ENCODE data around the gene PPARG.

DNA sequence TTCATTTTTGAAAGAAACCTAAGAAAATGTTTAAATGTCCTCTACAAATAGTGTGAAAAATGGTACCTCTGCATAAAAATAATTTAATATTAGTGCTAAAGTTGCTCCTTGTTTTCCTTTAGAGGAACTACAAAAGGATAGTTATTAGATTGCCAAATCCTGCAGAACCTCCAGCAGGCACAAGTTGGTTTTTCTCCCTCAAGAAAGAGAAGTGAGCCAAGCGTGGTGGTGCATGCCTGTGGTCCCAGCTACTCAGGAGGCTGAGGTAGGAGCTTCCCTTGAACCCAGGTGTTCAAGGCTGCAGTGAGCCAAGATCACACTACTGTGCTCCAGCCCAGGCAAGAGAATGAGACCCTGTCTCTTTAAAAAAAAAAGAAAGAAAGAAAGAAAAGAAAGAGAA lies 110.4 kb downstream of the PPARG start:
- TF ChIP-seq LEF1 (IDR thresholded peaks at IDR 0.05; ENCODE audit: borderline replicate concordance), result no peak
- no peak for TF ChIP-seq SP1 (IDR thresholded peaks at IDR 0.05)
- TF ChIP-seq L3MBTL2 (conservative IDR thresholded peaks at IDR 0.05), result no peak
- no peak for TF ChIP-seq ARNT (IDR thresholded peaks at IDR 0.05)
- no peak for TF ChIP-seq SUZ12 (IDR thresholded peaks at IDR 0.05)
- TF ChIP-seq NFRKB (IDR thresholded peaks at IDR 0.05), result no peak
- no peak for TF ChIP-seq TARDBP (IDR thresholded peaks at IDR 0.05)

All from HEK293T (cell line).